Glutamatergic neuron (in vitro differentiated cells): ENCODE results near the gene FTCD. TPM values are rescaled to one million over a fixed set of nuclear protein-coding genes. Genes with fewer than 3 reads are reported as not detected.

Experiments used
- DNase-seq: peaks from one replicate; pipeline ENCODE4 v3.0.0; 2022
- H3K27ac Mint-ChIP-seq: one replicate; pipeline ENCODE4 v1.8.0; 2020; ENCODE audit warnings: mild to moderate bottlenecking, mixed read lengths, inconsistent platforms; ENCODE audit not compliant: unreplicated experiment
- H3K27me3 Mint-ChIP-seq: one replicate; pipeline ENCODE4 v1.8.0; 2020; ENCODE audit warnings: mild to moderate bottlenecking, moderate library complexity, mixed read lengths, inconsistent platforms; ENCODE audit not compliant: unreplicated experiment
- H3K36me3 Mint-ChIP-seq: one replicate; pipeline ENCODE4 v1.8.0; 2020; ENCODE audit warnings: mild to moderate bottlenecking, mixed read lengths, inconsistent platforms; ENCODE audit not compliant: unreplicated experiment
- H3K4me1 Mint-ChIP-seq: one replicate; pipeline ENCODE4 v1.8.0; 2020; ENCODE audit warnings: mild to moderate bottlenecking, low read depth, mixed read lengths, inconsistent platforms; ENCODE audit not compliant: unreplicated experiment
- H3K4me3 Mint-ChIP-seq: one replicate; pipeline ENCODE4 v1.8.0; 2020; ENCODE audit warnings: mild to moderate bottlenecking, mixed read lengths, inconsistent platforms; ENCODE audit not compliant: unreplicated experiment
- H3K9me3 Mint-ChIP-seq: one replicate; pipeline ENCODE4 v1.8.0; 2020; ENCODE audit warnings: mild to moderate bottlenecking, moderate library complexity, mixed read lengths, inconsistent platforms; ENCODE audit not compliant: unreplicated experiment
- CTCF ChIP-seq: fragments of 200-600 bp; sonication (generic); IDR thresholded peaks from one replicate; pipeline ENCODE4 v1.5.0; 2021; ENCODE audit not compliant: partially characterized antibody, unreplicated experiment
- total RNA-seq: library from RNA; stranded (reverse); fragmentation: NEBNext Ultra II Directional; extraction: Animal tissue kit (Norgen Biotek cat#: 25700); gene quantifications from one replicate; pipeline ENCODE4 v1.2.1, GENCODE V29; 2021; ENCODE audit not compliant: unreplicated experiment

The FTCD gene
- total RNA-seq, 1 donor from 2014 or later = 13.4 TPM

- Mint-ChIP-seq H3K36me3 (peaks cover 19% of the 10 kb centered on the region), H3K4me1 (no peaks in the 10 kb centered on the region), H3K4me3 (no peak overlapping the region), H3K27ac (no peak overlapping the region), H3K27me3 (peaks cover 17% of the 10 kb centered on the region), H3K9me3 (peaks cover 16% of the 10 kb centered on the region)
- DNase-seq = no peak
- no peak for TF ChIP-seq CTCF
Measured at GRCh38 chr21:46094401-46095082, 60.8 kb downstream of the FTCD start.

GRCh38 chr21:46093668-46094400, 61.5 kb downstream of the FTCD start:
- DNase-seq = no peak
- H3K4me3 Mint-ChIP-seq = no peak overlapping the region
- H3K4me1 Mint-ChIP-seq = no peaks in the 10 kb centered on the region
- H3K9me3 Mint-ChIP-seq = peaks cover 16% of the 10 kb centered on the region
- peaks cover 19% of the 10 kb centered on the region for H3K36me3 Mint-ChIP-seq
- peaks cover 15% of the 10 kb centered on the region for H3K27me3 Mint-ChIP-seq
- TF ChIP-seq CTCF = no peak
- no peak overlapping the region for H3K27ac Mint-ChIP-seq

- H3K27me3 Mint-ChIP-seq = peaks cover 15% of the 10 kb centered on the region
- no peak for DNase-seq
- no peak overlapping the region for H3K4me3 Mint-ChIP-seq
- no peaks in the 10 kb centered on the region for H3K4me1 Mint-ChIP-seq
- peaks cover 24% of the 10 kb centered on the region for H3K36me3 Mint-ChIP-seq
- H3K27ac Mint-ChIP-seq = no peak overlapping the region
- TF ChIP-seq CTCF = no peak
- H3K9me3 Mint-ChIP-seq = peaks cover 16% of the 10 kb centered on the region
Measured at GRCh38 chr21:46092811-46093667, 62.3 kb downstream of the FTCD start.

- no peak for TF ChIP-seq CTCF
- no peak for DNase-seq
- peaks cover 16% of the 10 kb centered on the region for H3K9me3 Mint-ChIP-seq
- no peak overlapping the region for H3K27ac Mint-ChIP-seq
- H3K27me3 Mint-ChIP-seq = peaks cover 15% of the 10 kb centered on the region
- no peak overlapping the region for H3K4me3 Mint-ChIP-seq
- no peaks in the 10 kb centered on the region for H3K4me1 Mint-ChIP-seq
- peaks cover 24% of the 10 kb centered on the region for H3K36me3 Mint-ChIP-seq
Measured at GRCh38 chr21:46092026-46092764, 63.2 kb downstream of the FTCD start.
